NCI-H187 treated with DMSO at 0.1 percent for 48 hours (cell line): ENCODE results near the gene NHLRC4.

Experiments
- DNase-seq: peaks from one replicate; lab custom pipeline; 2025; lab: John Stamatoyannopoulos, UW

Gene NHLRC4

GRCh38 chr16:530111-530817 is 36.5 kb upstream of the NHLRC4 start:
- DNase-seq, result no peak

GRCh38 chr16:531494-532125 is 35.2 kb upstream of the NHLRC4 start:
- DNase-seq, result no peak

- DNase-seq, result no peak
These were observed 33.2 kb upstream of the NHLRC4 start for GRCh38 chr16:533391-534123.

- DNase-seq, result no peak
These were observed 32.7 kb upstream of the NHLRC4 start for GRCh38 chr16:534135-534534.

- DNase-seq, result no peak
These were observed 31.9 kb upstream of the NHLRC4 start for GRCh38 chr16:534856-535445.

GRCh38 chr16:535446-536405 is 31.1 kb upstream of the NHLRC4 start:
- no peak for DNase-seq

- no peak for DNase-seq
These were observed 30.1 kb upstream of the NHLRC4 start for GRCh38 chr16:536746-537145.

GRCh38 chr16:537415-538335 is 29.1 kb upstream of the NHLRC4 start:
- DNase-seq, result no peak

GRCh38 chr16:539901-540530 is 26.8 kb upstream of the NHLRC4 start:
- DNase-seq, result no peak

GRCh38 chr16:540645-541340 is 26.0 kb upstream of the NHLRC4 start:
- no peak for DNase-seq

GRCh38 chr16:543301-544164 is 23.3 kb upstream of the NHLRC4 start:
- DNase-seq, result no peak

GRCh38 chr16:544517-544916 is 22.3 kb upstream of the NHLRC4 start:
- no peak for DNase-seq

GRCh38 chr16:546909-547770 is 19.7 kb upstream of the NHLRC4 start:
- DNase-seq, result no peak

- DNase-seq, result no peak
These were observed 18.2 kb upstream of the NHLRC4 start for GRCh38 chr16:548586-548985.

GRCh38 chr16:549544-550263 is 17.1 kb upstream of the NHLRC4 start:
- DNase-seq, result no peak

GRCh38 chr16:551210-551609 is 15.6 kb upstream of the NHLRC4 start:
- no peak for DNase-seq

GRCh38 chr16:552171-552570 is 14.6 kb upstream of the NHLRC4 start:
- DNase-seq, result no peak
